Neuronal stem cell (in vitro differentiated cells): ENCODE results near the gene GBE1.

Experiments used
- DNase-seq: peaks from one replicate; pipeline ENCODE4 v3.0.0-alpha.2; 2013; ENCODE audit warnings: low spot score
- H2AFZ ChIP-seq: one replicate; pipeline ENCODE4 v1.6.1; 2013; ENCODE audit warnings: mild to moderate bottlenecking, low read length, inconsistent platforms
- H2AK5ac ChIP-seq: 2 replicates; pipeline ENCODE4 v1.6.1; 2013; ENCODE audit warnings: low read depth, mild to moderate bottlenecking, inconsistent platforms, low read length, moderate library complexity, mixed read lengths
- H2BK120ac ChIP-seq: 2 replicates; pipeline ENCODE4 v1.6.1; 2013; ENCODE audit warnings: low read depth, mild to moderate bottlenecking, inconsistent platforms, low read length, moderate library complexity, mixed read lengths
- H2BK12ac ChIP-seq: one replicate; pipeline ENCODE4 v1.6.1; 2013; ENCODE audit warnings: low read length, inconsistent platforms
- H2BK15ac ChIP-seq: 2 replicates; pipeline ENCODE4 v1.6.1; 2013; ENCODE audit warnings: mild to moderate bottlenecking, low read length, inconsistent platforms, mixed read lengths
- H2BK5ac ChIP-seq: one replicate; pipeline ENCODE4 v1.6.1; 2013; ENCODE audit warnings: inconsistent platforms, mild to moderate bottlenecking, low read length, moderate library complexity
- H3K14ac ChIP-seq: one replicate; pipeline ENCODE4 v1.6.1; 2013; ENCODE audit warnings: low read length, inconsistent platforms
- H3K18ac ChIP-seq: 2 replicates; pipeline ENCODE4 v1.6.1; 2013; ENCODE audit warnings: low read length, inconsistent platforms
- H3K23ac ChIP-seq: 2 replicates; pipeline ENCODE4 v1.6.1; 2013; ENCODE audit warnings: low read depth, mild to moderate bottlenecking, mixed read lengths, low read length, inconsistent platforms; ENCODE audit not compliant: poor library complexity
- H3K27ac ChIP-seq: replicated peaks from 3 replicates; pipeline ENCODE4 v1.5.1; 2013; ENCODE audit warnings: low read length, inconsistent platforms
- H3K27me3 ChIP-seq, 3 experiments: 2 replicates each; pipeline ENCODE4 v1.6.1; 2013; ENCODE audit warnings: low read length in 3 of 3, mild to moderate bottlenecking in 2 of 3, inconsistent platforms in 1 of 3, low read depth in 1 of 3, mixed read lengths in 1 of 3, moderate library complexity in 1 of 3; ENCODE audit not compliant: control insufficient read depth in 3 of 3, insufficient read depth in 3 of 3
- H3K36me3 ChIP-seq, 2 donors: replicated peaks in 1 of 2; 2 replicates each; pipeline ENCODE4 v1.6.1; 2013; ENCODE audit warnings: low read length in 2 of 2; ENCODE audit not compliant: control insufficient read depth in 2 of 2, insufficient read depth in 2 of 2
- H3K4ac ChIP-seq: 2 replicates; pipeline ENCODE4 v1.6.1; 2013; ENCODE audit warnings: inconsistent platforms, mild to moderate bottlenecking, low read length, moderate library complexity
- H3K4me1 ChIP-seq, 2 donors: 1 replicate in 1 of 2; 2 replicates in 1 of 2; pipeline ENCODE4 v1.6.1; 2013; ENCODE audit warnings: low read length in 2 of 2, low read depth in 1 of 2; ENCODE audit not compliant: control insufficient read depth in 2 of 2, insufficient read depth in 1 of 2
- H3K4me2 ChIP-seq: one replicate; pipeline ENCODE4 v1.6.1; 2013; ENCODE audit warnings: mild to moderate bottlenecking, low read length, inconsistent platforms; ENCODE audit not compliant: insufficient read depth, poor library complexity, severe bottlenecking
- H3K4me3 ChIP-seq, 2 donors: 2 replicates each; pipeline ENCODE4 v1.5.1; 2013; ENCODE audit warnings: low read length in 2 of 2, mild to moderate bottlenecking in 2 of 2, inconsistent platforms in 1 of 2, moderate library complexity in 1 of 2
- H3K79me1 ChIP-seq: one replicate; pipeline ENCODE4 v1.6.1; 2013; ENCODE audit warnings: low read depth, mild to moderate bottlenecking, inconsistent platforms, low read length, moderate library complexity
- H3K9ac ChIP-seq: one replicate; pipeline ENCODE4 v1.6.1; 2013; ENCODE audit warnings: mild to moderate bottlenecking, low read depth, low read length, inconsistent platforms; ENCODE audit not compliant: poor library complexity
- H3K9me3 ChIP-seq, 2 donors: replicated peaks in 1 of 2; 2 replicates each; pipeline versions ENCODE3 to v1.6.1; 2013; ENCODE audit warnings: low read length in 2 of 2, mild to moderate bottlenecking in 2 of 2, inconsistent platforms in 1 of 2, low read depth in 1 of 2, mixed read lengths in 1 of 2, moderate library complexity in 1 of 2; ENCODE audit not compliant: control insufficient read depth in 2 of 2, insufficient read depth in 1 of 2
- H4K8ac ChIP-seq: one replicate; pipeline ENCODE4 v1.6.1; 2013; ENCODE audit warnings: low read depth, mild to moderate bottlenecking, inconsistent platforms, low read length, moderate library complexity
- H4K91ac ChIP-seq: one replicate; pipeline ENCODE4 v1.6.1; 2013; ENCODE audit warnings: low read length, low read depth, mild to moderate bottlenecking, inconsistent platforms; ENCODE audit not compliant: poor library complexity
- WGBS, 2 donors: extraction: QIAGEN DNeasy Blood & Tissue Kit; methylation state at CpG; one replicate each; pipeline ENCODE4 v1.1.7; 2013; ENCODE audit warnings: missing lambda C conversion rate in 2 of 2, mixed read lengths in 1 of 2; ENCODE audit not compliant: insufficient read length in 2 of 2, insufficient replicate concordance in 1 of 2; ENCODE audit errors: extremely low coverage in 2 of 2; 5-methylcytosine and 5-hydroxymethylcytosine counted together

GBE1 gene

GRCh38 chr3:81549831-81550230, 211.6 kb downstream of the GBE1 start:
- Histone ChIP-seq H3K79me1 (no peaks in the 10 kb centered on the region), H2BK120ac (no peak overlapping the region), H3K4ac (no peak overlapping the region), H3K27ac (no peak overlapping the region), H2BK15ac (no peak overlapping the region), H3K27me3 (no peaks in the 10 kb centered on the region), H3K4me3 (no peak overlapping the region), H3K23ac (no peak overlapping the region), H3K18ac (no peak overlapping the region), H3K4me2 (no peak overlapping the region), H3K9ac (no peak overlapping the region), H2AFZ (no peak overlapping the region), H2AK5ac (no peak overlapping the region), H4K91ac (no peak overlapping the region), H3K9me3 (peaks cover 3 to 17% of the 10 kb centered on the region in 2 donors), H2BK5ac (no peak overlapping the region), H2BK12ac (no peak overlapping the region), H3K4me1 (peaks cover 0 to 1% of the 10 kb centered on the region in 2 donors), H4K8ac (no peak overlapping the region), H3K14ac (no peak overlapping the region), H3K36me3 (no peaks in the 10 kb centered on the region)
- no peak for DNase-seq
- no CpG with 5 or more reads among the region's 2 CpGs for WGBS, 2 donors

- Histone ChIP-seq H3K9ac (no peak overlapping the region), H2BK15ac (no peak overlapping the region), H3K9me3 (peaks cover 3 to 17% of the 10 kb centered on the region in 2 donors), H3K23ac (no peak overlapping the region), H3K27ac (no peak overlapping the region), H3K4me1 (no peaks in the 10 kb centered on the region), H4K91ac (no peak overlapping the region), H3K4me3 (no peak overlapping the region), H2BK5ac (no peak overlapping the region), H3K36me3 (no peaks in the 10 kb centered on the region), H2AFZ (no peak overlapping the region), H3K14ac (no peak overlapping the region), H3K18ac (no peak overlapping the region), H3K79me1 (no peaks in the 10 kb centered on the region), H2BK12ac (no peak overlapping the region), H2AK5ac (no peak overlapping the region), H3K4me2 (no peak overlapping the region), H4K8ac (no peak overlapping the region), H2BK120ac (no peak overlapping the region), H3K27me3 (no peaks in the 10 kb centered on the region), H3K4ac (no peak overlapping the region)
- DNase-seq, result no peak
- no CpG with 5 or more reads among the region's 1 CpG for WGBS, 2 donors
Measured at GRCh38 chr3:81549388-81549787, 212.1 kb downstream of the GBE1 start.

GRCh38 chr3:81545572-81545971, 215.9 kb downstream of the GBE1 start:
- Histone ChIP-seq H3K4ac (no peak overlapping the region), H2AK5ac (no peak overlapping the region), H3K27ac (no peak overlapping the region), H2BK15ac (no peak overlapping the region), H2BK5ac (no peak overlapping the region), H3K36me3 (no peaks in the 10 kb centered on the region), H3K4me2 (no peak overlapping the region), H2BK12ac (no peak overlapping the region), H3K4me3 (no peak overlapping the region), H4K8ac (no peak overlapping the region), H3K9me3 (peaks cover 3 to 17% of the 10 kb centered on the region in 2 donors), H3K4me1 (no peaks in the 10 kb centered on the region), H4K91ac (no peak overlapping the region), H3K79me1 (no peaks in the 10 kb centered on the region), H3K9ac (no peak overlapping the region), H3K27me3 (no peaks in the 10 kb centered on the region), H3K14ac (no peak overlapping the region), H2AFZ (no peak overlapping the region), H3K23ac (no peak overlapping the region), H3K18ac (no peak overlapping the region), H2BK120ac (no peak overlapping the region)
- WGBS, 2 donors, result no CpG with 5 or more reads among the region's 2 CpGs
- no peak for DNase-seq

- H3K4ac ChIP-seq, result no peak overlapping the region
- no peaks in the 10 kb centered on the region for H3K36me3 ChIP-seq
- H2BK5ac ChIP-seq, result no peak overlapping the region
- peaks cover 3 to 16% of the 10 kb centered on the region in 2 donors for H3K9me3 ChIP-seq
- no peak overlapping the region for H3K4me3 ChIP-seq
- H4K8ac ChIP-seq, result no peak overlapping the region
- H3K23ac ChIP-seq, result no peak overlapping the region
- no peaks in the 10 kb centered on the region for H3K4me1 ChIP-seq
- H3K27ac ChIP-seq, result no peak overlapping the region
- no peak for DNase-seq
- no CpG with 5 or more reads among the region's 4 CpGs for WGBS, 2 donors
- H2AK5ac ChIP-seq, result no peak overlapping the region
- H2BK120ac ChIP-seq, result no peak overlapping the region
- H3K9ac ChIP-seq, result no peak overlapping the region
- H3K27me3 ChIP-seq, result no peaks in the 10 kb centered on the region
- H2AFZ ChIP-seq, result no peak overlapping the region
- no peak overlapping the region for H2BK12ac ChIP-seq
- no peak overlapping the region for H3K4me2 ChIP-seq
- no peak overlapping the region for H2BK15ac ChIP-seq
- H4K91ac ChIP-seq, result no peak overlapping the region
- H3K14ac ChIP-seq, result no peak overlapping the region
- no peaks in the 10 kb centered on the region for H3K79me1 ChIP-seq
- H3K18ac ChIP-seq, result no peak overlapping the region
Measured at GRCh38 chr3:81544385-81544784, 217.1 kb downstream of the GBE1 start.
